ENCODE results near the gene ABCC3. TPM values are rescaled to one million over a fixed set of nuclear protein-coding genes. Genes with fewer than 3 reads are reported as not detected.

The ABCC3 gene
- total RNA-seq, 4 donors from 2014 or later, result 297 to 655 (median 533) TPM

DNA sequence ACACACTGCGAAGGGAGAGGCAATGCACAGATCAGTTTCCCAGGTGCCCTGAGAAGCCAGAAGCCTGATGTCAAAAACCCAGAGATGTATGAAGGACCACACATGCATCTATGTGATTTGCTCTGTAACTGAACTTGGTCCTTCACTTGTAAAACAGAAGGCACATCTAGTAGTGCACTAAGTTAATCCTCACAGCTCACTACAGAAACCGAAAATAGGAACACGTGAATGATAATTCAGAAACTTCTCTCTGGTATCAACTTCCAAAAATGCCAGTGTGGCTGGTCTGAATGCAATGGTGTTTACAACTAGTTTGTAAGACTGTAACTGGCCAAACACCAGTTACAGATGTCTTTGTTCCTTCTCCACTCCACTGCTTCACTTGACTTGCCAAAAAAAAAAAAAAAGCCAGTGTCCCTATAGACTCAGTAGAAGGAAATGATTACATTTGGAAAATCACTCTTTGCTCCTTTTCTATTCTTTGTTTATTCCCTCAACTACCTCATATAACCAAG lies 61.7 kb downstream of the ABCC3 start:
- Histone ChIP-seq H3K27ac (peak overlapping the region in 3 of 4 donors; percentile 2 to 88 (median 85)), H3K27me3 (no peaks in the 10 kb centered on the region), H3K36me3 (peaks cover 0 to 38% (median 17%) of the 10 kb centered on the region in 4 donors), H3K9me3 (no peaks in the 10 kb centered on the region), H3K4me3 (no peak overlapping the region), H3K4me1 (peaks cover 38 to 63% (median 44%) of the 10 kb centered on the region in 4 donors)
- in situ Hi-C loops (cut with MboI; ENCODE audit: low pct_ligation_motif_present in 1 of 4, low pct_unique_long_range_greater_than_20kb in 1 of 4, low sequenced_read_pairs in 3 of 4) (loop anchor here (10.0 kb wide), 2 partner anchors 62 to 152 kb away; partner anchors contain the start of genes SPATA20 (in 4 of the 4) and ABCC3 (in 1 of the 4)), intact Hi-C loops (cut with DNase I; ENCODE audit: low total_unique reads) (loop anchor here (5.0 kb wide), 1 partner anchor 144 kb away; no protein-coding TSS in a partner anchor)
- DNase-seq, result no peak
- 67 to 70% methylated on average over 1 to 3 of the region's 3 CpGs for WGBS, 2 donors (ENCODE audit: low coverage in 1 of 2)
- TF ChIP-seq EP300 (IDR thresholded peaks at IDR 0.05; ENCODE audit: low read depth) (no peak), POLR2AphosphoS5 (IDR thresholded peaks at IDR 0.05) (no peak), POLR2A (IDR thresholded peaks at IDR 0.05) (no peak)
- TF ChIP-seq, protein P1, sequence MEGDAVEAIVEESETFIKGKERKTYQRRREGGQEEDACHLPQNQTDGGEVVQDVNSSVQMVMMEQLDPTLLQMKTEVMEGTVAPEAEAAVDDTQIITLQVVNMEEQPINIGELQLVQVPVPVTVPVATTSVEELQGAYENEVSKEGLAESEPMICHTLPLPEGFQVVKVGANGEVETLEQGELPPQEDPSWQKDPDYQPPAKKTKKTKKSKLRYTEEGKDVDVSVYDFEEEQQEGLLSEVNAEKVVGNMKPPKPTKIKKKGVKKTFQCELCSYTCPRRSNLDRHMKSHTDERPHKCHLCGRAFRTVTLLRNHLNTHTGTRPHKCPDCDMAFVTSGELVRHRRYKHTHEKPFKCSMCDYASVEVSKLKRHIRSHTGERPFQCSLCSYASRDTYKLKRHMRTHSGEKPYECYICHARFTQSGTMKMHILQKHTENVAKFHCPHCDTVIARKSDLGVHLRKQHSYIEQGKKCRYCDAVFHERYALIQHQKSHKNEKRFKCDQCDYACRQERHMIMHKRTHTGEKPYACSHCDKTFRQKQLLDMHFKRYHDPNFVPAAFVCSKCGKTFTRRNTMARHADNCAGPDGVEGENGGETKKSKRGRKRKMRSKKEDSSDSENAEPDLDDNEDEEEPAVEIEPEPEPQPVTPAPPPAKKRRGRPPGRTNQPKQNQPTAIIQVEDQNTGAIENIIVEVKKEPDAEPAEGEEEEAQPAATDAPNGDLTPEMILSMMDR (IDR thresholded peaks at IDR 0.05), result no peak

DNA sequence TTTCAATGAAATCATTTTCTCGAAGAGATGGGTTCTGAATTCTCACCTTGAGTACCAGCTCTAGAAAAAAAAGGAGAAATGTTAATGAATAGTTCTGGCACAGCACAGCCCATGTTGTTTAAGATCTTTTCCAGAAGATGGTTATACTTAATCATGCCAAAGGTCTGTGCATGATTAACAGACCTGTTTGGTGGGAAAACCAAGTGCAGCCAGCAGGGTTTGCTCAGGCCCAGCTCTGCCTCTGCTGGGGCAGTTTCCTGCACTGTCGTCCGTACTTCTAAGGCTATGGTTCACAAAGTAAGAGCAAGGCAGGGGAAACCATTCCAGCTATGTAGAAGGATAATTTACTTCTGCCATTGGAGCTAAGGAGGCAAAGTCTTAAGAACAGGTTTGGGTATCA lies 62.4 kb downstream of the ABCC3 start:
- in situ Hi-C loops (cut with MboI; ENCODE audit: low pct_ligation_motif_present in 1 of 4, low pct_unique_long_range_greater_than_20kb in 1 of 4, low sequenced_read_pairs in 3 of 4), result loop anchor here (10.0 kb wide), 2 partner anchors 62 to 152 kb away; partner anchors contain the start of genes SPATA20 (in 4 of the 4) and ABCC3 (in 1 of the 4)

DNA sequence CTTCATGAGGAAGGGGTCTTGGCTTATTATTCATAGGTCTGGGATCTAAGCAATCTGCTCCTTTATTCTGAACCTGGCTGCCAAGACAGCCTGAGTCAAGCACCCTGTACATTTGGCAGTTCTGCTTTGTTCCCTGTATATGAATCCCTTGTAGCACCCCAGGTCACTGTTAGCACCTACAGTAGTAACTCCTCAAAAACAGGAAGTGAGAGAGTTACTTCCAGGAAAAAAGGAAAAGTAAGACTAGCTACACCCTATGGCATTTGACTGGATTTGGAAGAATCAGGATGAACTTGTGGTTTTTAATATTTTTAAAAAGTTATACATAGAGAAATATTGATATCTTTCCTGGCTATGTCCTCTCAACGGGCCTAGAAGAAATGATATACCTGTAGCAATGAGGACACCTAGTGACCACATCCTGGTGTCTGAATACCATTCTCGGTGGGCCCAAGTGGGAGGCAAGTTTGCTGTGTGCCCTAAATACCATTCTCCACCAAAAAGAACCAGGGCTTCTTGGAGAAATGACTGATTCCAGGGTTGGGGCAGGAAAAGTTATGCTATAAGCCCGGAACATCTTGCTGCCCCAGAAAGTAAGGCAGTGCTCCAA lies 63.1 kb downstream of the ABCC3 start:
- Histone ChIP-seq H3K4me1 (peaks cover 25 to 49% (median 30%) of the 10 kb centered on the region in 4 donors), H3K27me3 (no peaks in the 10 kb centered on the region), H3K9me3 (no peaks in the 10 kb centered on the region), H3K36me3 (peaks cover 0 to 38% (median 17%) of the 10 kb centered on the region in 4 donors), H3K4me3 (no peak overlapping the region), H3K27ac (peak overlapping the region; percentile 2 to 88 (median 68))
- in situ Hi-C loops (cut with MboI; ENCODE audit: low pct_ligation_motif_present in 1 of 4, low pct_unique_long_range_greater_than_20kb in 1 of 4, low sequenced_read_pairs in 3 of 4) (loop anchor here (10.0 kb wide), 2 partner anchors 63 to 153 kb away; partner anchors contain the start of genes SPATA20 (in 4 of the 4) and ABCC3 (in 1 of the 4)), intact Hi-C loops (cut with DNase I; ENCODE audit: low total_unique reads) (loop anchor here (5.0 kb wide), 1 partner anchor 145 kb away; no protein-coding TSS in a partner anchor)
- 29 to 31% methylated on average over 2 to 3 of the region's 3 CpGs for WGBS, 2 donors (ENCODE audit: low coverage in 1 of 2)
- DNase-seq, result no peak
- no peak for TF ChIP-seq EP300 (IDR thresholded peaks at IDR 0.05; ENCODE audit: low read depth)
- TF ChIP-seq, protein P1 (IDR thresholded peaks at IDR 0.05), result peak in 4 of 5 experiments; percentile 14 to 41 (median 24)

More for the DNA sequence above, 62.4 kb downstream of the ABCC3 start:
- WGBS, 2 donors (ENCODE audit: low coverage in 1 of 2), result 52 to 71% methylated on average over 3 of the region's 3 CpGs
- intact Hi-C loops (cut with DNase I; ENCODE audit: low total_unique reads), result loop anchor here (5.0 kb wide), 1 partner anchor 145 kb away; no protein-coding TSS in a partner anchor
- peaks cover 0 to 38% (median 17%) of the 10 kb centered on the region in 4 donors for H3K36me3 ChIP-seq
- TF ChIP-seq EP300 (IDR thresholded peaks at IDR 0.05; ENCODE audit: low read depth) (no peak), POLR2A (IDR thresholded peaks at IDR 0.05) (no peak), POLR2AphosphoS5 (IDR thresholded peaks at IDR 0.05) (no peak)
- TF ChIP-seq, protein P1 (IDR thresholded peaks at IDR 0.05), result peak in 1 of 5 experiments; percentile 27
- DNase-seq, result no peak
- peak overlapping the region; percentile 2 to 88 (median 68) for H3K27ac ChIP-seq
- peaks cover 32 to 56% (median 37%) of the 10 kb centered on the region in 4 donors for H3K4me1 ChIP-seq
- no peak overlapping the region for H3K4me3 ChIP-seq
- no peaks in the 10 kb centered on the region for H3K9me3 ChIP-seq
- no peaks in the 10 kb centered on the region for H3K27me3 ChIP-seq

DNA sequence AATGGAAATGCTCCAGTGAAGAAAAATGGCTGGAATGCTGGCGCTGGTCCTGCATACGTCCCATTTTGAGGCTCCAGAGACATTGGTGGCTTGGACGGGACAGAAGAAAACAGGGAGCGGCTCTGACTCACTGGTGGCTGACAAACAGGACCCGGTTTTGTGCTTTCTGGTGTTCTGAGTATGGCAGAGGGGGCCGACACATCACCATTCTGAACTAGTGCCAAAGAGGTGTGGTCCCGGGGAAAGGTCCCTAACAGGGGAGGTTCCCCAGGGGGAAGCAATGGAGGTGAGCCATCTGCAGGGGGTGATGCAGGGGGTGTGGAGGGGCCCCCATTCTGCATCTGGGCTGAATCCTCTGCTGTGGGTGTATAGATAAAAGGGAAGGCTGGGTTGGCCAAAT lies 64.7 kb downstream of the ABCC3 start:
- H3K4me1 ChIP-seq, result peaks cover 11 to 42% (median 21%) of the 10 kb centered on the region in 4 donors
- H3K27ac ChIP-seq, result no peak overlapping the region
- 73 to 90% methylated on average over 2 to 7 of the region's 7 CpGs for WGBS, 2 donors (ENCODE audit: low coverage in 1 of 2)
- peaks cover 0 to 38% (median 17%) of the 10 kb centered on the region in 4 donors for H3K36me3 ChIP-seq
- no peaks in the 10 kb centered on the region for H3K9me3 ChIP-seq
- intact Hi-C loops (cut with DNase I; ENCODE audit: low total_unique reads) (loop anchor here (5.0 kb wide), 1 partner anchor 147 kb away; no protein-coding TSS in a partner anchor), in situ Hi-C loops (cut with MboI; ENCODE audit: low pct_ligation_motif_present in 1 of 4, low pct_unique_long_range_greater_than_20kb in 1 of 4, low sequenced_read_pairs in 3 of 4) (loop anchor here (10.0 kb wide), 2 partner anchors 65 to 155 kb away; partner anchors contain the start of genes SPATA20 (in 4 of the 4) and ABCC3 (in 1 of the 4))
- no peak for DNase-seq
- no peak for TF ChIP-seq POLR2A (IDR thresholded peaks at IDR 0.05)
- TF ChIP-seq, protein P1 (IDR thresholded peaks at IDR 0.05), result no peak
- TF ChIP-seq EP300 (IDR thresholded peaks at IDR 0.05; ENCODE audit: low read depth), result no peak
- no peak for TF ChIP-seq POLR2AphosphoS5 (IDR thresholded peaks at IDR 0.05)
- no peaks in the 10 kb centered on the region for H3K27me3 ChIP-seq
- no peak overlapping the region for H3K4me3 ChIP-seq
